Left lung (tissue), 10 donors: ENCODE measurements around the gene DDX28. TPM values are rescaled to one million over a fixed set of nuclear protein-coding genes. Genes with fewer than 3 reads are reported as not detected.
A peak's percentile ranks its signal among the peaks of the same experiment; 100 is the strongest.
"Not testable (repeated sequence)": the region's sequence is repeated elsewhere in the genome, so short reads cannot be mapped to it uniquely, and the experiment has no call there.

Experiments
- ATAC-seq: fragments of 200-7000 bp; cut with Tn5 transposase; one replicate; pipeline ENCODE4 v1.9.1; 2020; ENCODE audit warnings: moderate library complexity
- DNase-seq, 4 donors: peaks; one replicate each; pipeline ENCODE4 v3.0.0-alpha.2; 2013 to 2020
- H3K27ac ChIP-seq, 2 donors: fragments of 200-600 bp; sonication (generic) in 1 of 2; one replicate each; pipeline versions ENCODE4 v1.5.0 to v1.8.0; 2020 to 2021
- H3K27me3 ChIP-seq, 2 donors: fragments of 200-600 bp; sonication (generic) in 1 of 2; one replicate each; pipeline versions ENCODE4 v1.5.0 to v1.8.0; 2020 to 2021
- H3K36me3 ChIP-seq, 2 donors: fragments of 200-600 bp; sonication (generic) in 1 of 2; one replicate each; pipeline versions ENCODE4 v1.5.0 to v1.8.0; 2020 to 2021
- H3K4me1 ChIP-seq, 2 donors: fragments of 200-600 bp; one replicate each; pipeline ENCODE4 v1.8.0; 2021
- H3K4me3 ChIP-seq, 2 donors: fragments of 200-600 bp; sonication (generic) in 1 of 2; one replicate each; pipeline versions ENCODE4 v1.5.0 to v1.8.0; 2020 to 2021; ENCODE audit warnings: mild to moderate bottlenecking in 1 of 2
- H3K9me3 ChIP-seq, 2 donors: fragments of 200-600 bp; sonication (generic) in 1 of 2; one replicate each; pipeline versions ENCODE4 v1.5.0 to v1.8.0; 2020 to 2021
- intact Hi-C, 2 donors: fragments of 100-400 bp; cut with DNase I; formaldehyde crosslinking; loops; one replicate each; pipeline versions ENCODE4 v1.11.2 to v1.14.2; 2022
- polyA plus RNA-seq, 6 donors: library from polyadenylated mRNA; unstranded; fragments of 120-200 nt; gene quantifications; one replicate each; pipeline ENCODE4 v1.2.1, GENCODE V29; 2013; ENCODE audit not compliant: insufficient read length in 6 of 6
- total RNA-seq, 2 donors: library from RNA; stranded (reverse); fragmentation: NEBNext Ultra II Directional; extraction: Animal tissue kit (Norgen Biotek cat#: 25700); gene quantifications; one replicate each; pipeline ENCODE4 v1.2.1, GENCODE V29; 2021
- TF ChIP-seq, protein P1 (sequence below), 2 donors: fragments of 200-600 bp; sonication (generic) in 1 of 2; IDR thresholded peaks; one replicate each; pipeline versions ENCODE4 v1.5.0 to v1.8.0; 2021; ENCODE audit warnings: antibody characterized with exemption in 2 of 2
- donor health status: DM: no; HTN: yes; CAD: no.
- donor health status: DM: no; HTN: no; CAD: no.

The DDX28 gene
- total and polyA plus RNA-seq, 8 donors: 5.1 to 10.5 (median 6.8) TPM

GRCh38 chr16:67996666-67997065, 26.4 kb downstream of the DDX28 start:
- TF ChIP-seq, protein P1, sequence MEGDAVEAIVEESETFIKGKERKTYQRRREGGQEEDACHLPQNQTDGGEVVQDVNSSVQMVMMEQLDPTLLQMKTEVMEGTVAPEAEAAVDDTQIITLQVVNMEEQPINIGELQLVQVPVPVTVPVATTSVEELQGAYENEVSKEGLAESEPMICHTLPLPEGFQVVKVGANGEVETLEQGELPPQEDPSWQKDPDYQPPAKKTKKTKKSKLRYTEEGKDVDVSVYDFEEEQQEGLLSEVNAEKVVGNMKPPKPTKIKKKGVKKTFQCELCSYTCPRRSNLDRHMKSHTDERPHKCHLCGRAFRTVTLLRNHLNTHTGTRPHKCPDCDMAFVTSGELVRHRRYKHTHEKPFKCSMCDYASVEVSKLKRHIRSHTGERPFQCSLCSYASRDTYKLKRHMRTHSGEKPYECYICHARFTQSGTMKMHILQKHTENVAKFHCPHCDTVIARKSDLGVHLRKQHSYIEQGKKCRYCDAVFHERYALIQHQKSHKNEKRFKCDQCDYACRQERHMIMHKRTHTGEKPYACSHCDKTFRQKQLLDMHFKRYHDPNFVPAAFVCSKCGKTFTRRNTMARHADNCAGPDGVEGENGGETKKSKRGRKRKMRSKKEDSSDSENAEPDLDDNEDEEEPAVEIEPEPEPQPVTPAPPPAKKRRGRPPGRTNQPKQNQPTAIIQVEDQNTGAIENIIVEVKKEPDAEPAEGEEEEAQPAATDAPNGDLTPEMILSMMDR (IDR thresholded peaks at IDR 0.05): no peak
- Histone ChIP-seq H3K27me3 (no peaks in the 10 kb centered on the region), H3K4me1 (peaks cover 9 to 73% of the 10 kb centered on the region in 2 donors), H3K36me3 (peaks cover 0 to 2% of the 10 kb centered on the region in 2 donors), H3K4me3 (no peak overlapping the region), H3K9me3 (no peaks in the 10 kb centered on the region), H3K27ac (peak overlapping the region in 1 of 2 donors; percentile 23)
- intact Hi-C loops: no loop called here
- DNase-seq (no peak), ATAC-seq (no peak)

DNA sequence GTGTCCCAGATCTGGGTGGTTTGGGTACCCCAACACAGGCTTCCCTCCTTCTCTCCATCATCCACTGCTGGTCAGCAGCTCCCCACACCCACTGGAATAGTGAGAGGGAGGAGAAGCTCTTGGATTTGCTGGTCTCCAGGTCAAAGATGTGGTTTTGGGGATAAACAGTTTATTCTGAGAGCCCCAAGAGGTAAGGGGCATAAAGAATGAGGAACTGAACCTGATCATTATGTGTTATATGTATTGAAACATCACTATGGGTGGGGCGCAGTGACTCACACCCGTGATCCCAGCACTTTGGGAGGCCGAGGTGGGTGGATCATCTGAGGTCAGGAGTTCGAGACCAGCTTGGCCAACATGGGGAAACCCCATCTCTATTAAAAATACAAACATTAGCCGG, 27.6 kb downstream of the DDX28 start:
- no peak for ATAC-seq
- H3K36me3 ChIP-seq: peaks cover 0 to 4% of the 10 kb centered on the region in 2 donors
- TF ChIP-seq, protein P1 (IDR thresholded peaks at IDR 0.05): no peak
- no peak for DNase-seq
- peaks cover 9 to 62% of the 10 kb centered on the region in 2 donors for H3K4me1 ChIP-seq
- H3K27ac ChIP-seq: peak overlapping the region in 1 of 2 donors; percentile 1
- H3K9me3 ChIP-seq: no peaks in the 10 kb centered on the region
- intact Hi-C loops: no loop called here
- no peaks in the 10 kb centered on the region for H3K27me3 ChIP-seq
- H3K4me3 ChIP-seq: no peak overlapping the region

- H3K9me3 ChIP-seq, DNase-seq, H3K27me3 ChIP-seq, intact Hi-C loops, H3K36me3 ChIP-seq, ATAC-seq: not testable (repeated sequence)
- Histone ChIP-seq H3K4me1 (peaks cover 9 to 49% of the 10 kb centered on the region in 2 donors), H3K27ac (peak overlapping the region; percentile 78 to 89), H3K4me3 (peak overlapping the region in 1 of 2 donors; percentile 37)
Measured at GRCh38 chr16:67994040-67994408, 29.0 kb downstream of the DDX28 start.

DNA sequence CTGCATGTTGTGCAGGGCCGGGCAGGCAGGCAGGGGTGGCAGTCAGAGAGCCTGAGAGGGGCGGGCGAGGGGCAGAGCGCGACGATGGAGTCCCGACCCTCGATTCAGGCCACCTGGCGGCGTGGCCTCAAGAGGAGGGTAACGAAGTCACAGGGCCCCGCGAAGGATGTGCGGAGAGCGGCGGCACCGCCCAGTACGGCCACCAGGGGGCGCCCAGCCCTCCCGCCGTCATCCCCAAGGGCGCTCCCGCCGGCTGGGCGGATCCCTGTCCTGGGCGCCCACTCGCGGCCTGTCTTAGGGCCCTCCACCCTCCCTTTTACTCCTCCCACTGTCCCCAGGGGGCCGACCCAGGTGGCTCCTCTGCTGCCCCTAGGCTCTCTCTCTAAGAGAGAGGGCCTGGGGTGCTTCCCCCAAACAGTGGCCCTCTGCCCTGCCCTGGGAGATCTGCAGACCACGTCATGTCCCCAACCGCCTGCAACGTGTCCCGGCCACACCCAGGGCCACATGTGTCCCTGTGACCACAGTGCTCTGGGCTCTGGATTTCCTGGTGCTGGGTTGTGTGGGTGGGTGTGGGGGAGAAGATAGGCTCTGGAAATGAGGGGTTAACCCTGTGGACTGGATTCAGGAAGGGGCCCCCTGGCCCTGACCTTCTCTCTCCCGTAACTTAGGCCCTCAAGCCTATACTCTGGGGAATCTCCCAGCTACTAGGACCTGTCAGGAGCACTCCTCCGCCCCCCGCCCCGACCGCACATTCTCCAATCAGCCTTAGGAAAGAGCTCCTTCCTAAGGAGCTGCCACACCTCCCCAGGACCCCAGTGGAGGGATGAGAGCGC, 29.6 kb downstream of the DDX28 start:
- Histone ChIP-seq H3K27me3 (no peaks in the 10 kb centered on the region), H3K4me3 (peak overlapping the region; percentile 17 to 37), H3K36me3 (peaks cover 0 to 4% of the 10 kb centered on the region in 2 donors), H3K9me3 (no peaks in the 10 kb centered on the region), H3K4me1 (peaks cover 9 to 51% of the 10 kb centered on the region in 2 donors), H3K27ac (peak overlapping the region; percentile 78 to 89)
- TF ChIP-seq, protein P1 (IDR thresholded peaks at IDR 0.05): peak; percentile 99
- peak; percentile 98 for ATAC-seq
- peak; percentile 57 to 97 (median 82) for DNase-seq
- intact Hi-C loops: no loop called here

- TF ChIP-seq, protein P1 (IDR thresholded peaks at IDR 0.05): no peak
- ATAC-seq (no peak), DNase-seq (no peak)
- Histone ChIP-seq H3K27me3 (no peaks in the 10 kb centered on the region), H3K27ac (peak overlapping the region in 1 of 2 donors; percentile 89), H3K4me1 (peaks cover 9 to 44% of the 10 kb centered on the region in 2 donors), H3K9me3 (no peaks in the 10 kb centered on the region), H3K4me3 (peak overlapping the region in 1 of 2 donors; percentile 17), H3K36me3 (peaks cover 0 to 4% of the 10 kb centered on the region in 2 donors)
- intact Hi-C loops: no loop called here
Measured at GRCh38 chr16:67992661-67993206, 30.3 kb downstream of the DDX28 start.
